ENCODE data around the gene EHF.

Gene EHF

DNA sequence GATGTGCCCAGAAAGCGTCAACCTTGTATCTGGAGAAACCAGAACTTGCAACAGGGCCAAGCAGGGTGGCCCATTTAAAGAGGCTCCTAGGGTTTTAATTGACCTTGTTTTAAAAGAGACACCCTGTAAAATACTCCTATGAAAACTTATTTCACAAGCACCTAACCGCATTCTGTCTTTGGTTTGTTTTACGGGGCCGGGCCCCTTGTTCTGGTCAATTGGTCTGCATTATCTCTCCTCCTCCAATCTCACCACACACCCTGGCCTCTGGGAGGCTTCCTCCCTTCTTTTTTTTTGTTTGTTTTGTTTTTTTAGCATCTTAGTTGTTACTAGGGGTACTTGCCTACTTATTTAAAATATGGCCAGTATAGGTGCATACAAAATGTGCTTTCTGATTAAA is 4.7 kb downstream of the EHF start:
- no peak for DNase-seq (ENCODE audit: low spot score)

DNA sequence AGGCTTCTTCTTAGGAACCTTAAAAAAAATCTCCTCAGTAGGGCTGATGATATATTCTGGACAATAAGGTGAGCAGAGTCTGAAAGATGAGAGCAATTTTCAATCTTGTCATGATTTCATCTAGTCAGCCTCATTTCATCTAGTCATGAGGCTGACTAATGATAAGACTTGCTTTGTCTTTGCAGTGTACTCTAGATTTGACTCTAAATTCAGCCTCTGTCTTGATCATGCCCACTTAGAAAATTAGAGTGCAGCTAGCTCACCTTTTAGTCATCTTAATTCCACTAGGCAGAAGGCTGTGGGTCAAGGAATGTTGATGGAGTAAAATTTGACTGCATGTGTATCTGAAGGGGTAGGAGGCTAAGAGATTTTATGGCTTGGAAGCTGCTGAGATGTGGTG is 5.5 kb downstream of the EHF start:
- DNase-seq (ENCODE audit: low spot score), result no peak

DNA sequence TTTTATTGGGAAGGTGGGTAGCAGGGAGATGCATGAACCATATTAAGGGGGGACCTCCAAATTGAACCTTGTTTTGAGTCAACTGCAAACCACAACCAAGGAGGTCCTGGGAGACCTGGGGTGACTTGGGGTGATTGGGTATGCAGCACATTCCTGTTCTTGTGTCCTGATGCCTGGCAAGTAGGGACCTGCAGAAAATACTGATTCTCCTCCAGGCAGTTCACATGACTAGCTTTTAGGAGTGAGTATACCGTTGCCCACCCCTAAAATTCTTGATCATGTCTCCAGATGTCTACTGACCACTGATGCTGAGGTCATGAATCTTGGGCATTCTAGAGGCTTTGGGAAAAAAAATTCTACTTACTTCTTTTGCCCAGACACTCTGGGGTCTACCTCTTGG is 6.3 kb downstream of the EHF start:
- no peak for DNase-seq (ENCODE audit: low spot score)

DNA sequence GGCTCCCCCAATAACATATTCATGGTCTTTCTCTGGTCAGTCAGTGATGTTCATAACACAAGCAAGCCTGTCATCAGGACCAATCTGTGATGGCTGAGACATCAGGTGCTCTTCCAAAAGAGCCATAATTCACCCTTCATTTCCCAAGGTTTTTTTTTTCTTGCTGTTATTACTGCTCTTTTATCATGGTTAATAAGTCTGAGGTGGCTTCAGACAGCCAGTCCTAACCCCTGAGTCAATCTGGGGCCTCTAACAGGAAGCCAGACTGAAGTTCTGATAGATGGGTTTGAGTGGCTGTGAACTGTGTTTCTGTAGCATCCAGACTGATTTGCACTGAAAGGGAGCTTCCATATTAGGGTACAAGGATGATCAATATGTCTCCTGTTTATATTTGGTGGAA is 8.8 kb downstream of the EHF start:
- no peak for DNase-seq (ENCODE audit: low spot score)

DNA sequence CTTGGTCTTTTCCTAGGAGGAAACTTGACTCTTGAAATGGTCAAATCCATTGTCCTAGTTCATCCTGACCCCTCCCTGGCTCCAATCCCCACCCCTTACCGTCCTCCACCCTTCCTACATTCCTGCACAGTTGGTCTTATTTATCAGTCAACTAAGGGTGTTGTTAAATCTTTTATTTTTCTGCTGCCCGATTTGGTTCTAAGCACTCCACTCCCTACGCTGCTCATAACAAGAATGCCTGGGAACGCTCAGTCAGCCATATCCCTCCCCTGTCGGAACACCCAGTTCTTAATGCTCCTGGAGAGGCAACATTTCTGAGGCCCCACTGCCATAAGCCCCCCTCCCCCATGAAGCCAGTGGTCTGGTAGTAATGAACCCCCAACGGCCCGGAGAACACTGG is 9.7 kb downstream of the EHF start:
- DNase-seq (ENCODE audit: low spot score), result no peak

DNA sequence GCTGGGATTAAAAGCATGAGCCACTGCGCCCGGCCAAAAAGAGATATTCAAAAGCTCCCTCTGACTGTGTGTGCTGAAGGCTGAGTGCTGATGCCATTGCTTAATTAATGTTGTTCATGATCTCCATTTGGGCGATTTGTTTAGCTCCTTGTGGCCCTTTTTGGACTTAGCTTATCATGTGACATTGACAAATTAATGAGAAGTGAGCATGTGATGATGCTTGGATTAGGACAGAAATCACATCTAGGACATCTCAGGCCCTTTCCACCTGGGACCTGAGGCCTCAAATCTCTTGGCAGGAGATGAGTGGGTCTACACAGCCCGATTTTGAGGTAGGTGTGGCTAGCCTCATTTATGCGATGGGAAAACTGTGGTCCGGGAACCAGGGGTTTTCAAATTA is 10.4 kb downstream of the EHF start:
- DNase-seq (ENCODE audit: low spot score), result no peak

DNA sequence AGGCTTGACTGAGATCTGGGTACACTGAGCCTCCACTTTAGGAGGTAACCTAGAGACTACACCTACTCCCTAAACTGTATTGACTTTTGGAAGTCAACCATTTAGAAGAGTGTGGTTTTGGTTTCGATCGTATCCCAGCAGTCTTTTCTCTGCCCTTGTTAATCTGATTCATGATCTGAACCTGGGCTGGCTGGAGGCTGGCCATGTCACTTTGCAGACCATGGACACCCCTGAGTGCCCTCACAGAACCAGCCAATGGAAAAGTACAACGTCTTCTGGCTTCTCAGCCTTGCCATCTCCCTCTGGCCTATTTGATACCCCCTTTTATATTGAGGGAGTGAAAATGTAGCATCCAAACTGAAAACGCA is 10.8 kb downstream of the EHF start:
- no peak for DNase-seq (ENCODE audit: low spot score)

DNA sequence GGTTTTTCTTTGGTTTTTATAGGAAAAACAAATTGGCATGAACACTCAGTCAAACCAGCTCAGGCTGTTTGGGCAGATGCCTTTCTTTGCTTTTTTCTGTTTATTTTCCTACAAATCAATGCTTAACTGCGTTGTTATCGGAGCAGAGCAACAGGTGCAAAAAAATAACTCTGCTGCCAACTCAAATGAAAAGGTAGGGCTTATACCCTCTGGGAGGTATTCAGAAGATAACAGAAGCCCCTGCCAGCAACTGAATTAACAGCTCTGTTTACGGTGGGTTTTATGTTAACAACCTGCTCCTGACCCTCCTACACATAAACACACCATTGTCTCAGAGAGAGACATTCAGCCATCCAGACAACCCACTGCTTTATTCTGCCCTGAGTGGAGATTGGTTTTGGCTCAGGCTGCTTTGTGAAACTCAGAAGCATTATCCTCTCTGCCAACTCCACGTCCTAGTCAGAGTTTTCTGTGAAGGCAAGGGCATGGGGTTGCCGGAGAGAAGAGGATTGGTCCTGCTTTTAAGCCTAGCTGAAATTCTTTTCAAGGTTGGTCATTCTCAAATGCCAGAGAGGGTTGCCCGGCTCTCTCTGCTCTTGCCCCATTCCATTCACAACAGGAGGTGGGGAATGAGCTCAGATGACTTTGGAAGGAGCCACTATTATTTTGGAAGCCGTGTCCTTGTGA is 11.4 kb downstream of the EHF start:
- DNase-seq (ENCODE audit: low spot score), result no peak

DNA sequence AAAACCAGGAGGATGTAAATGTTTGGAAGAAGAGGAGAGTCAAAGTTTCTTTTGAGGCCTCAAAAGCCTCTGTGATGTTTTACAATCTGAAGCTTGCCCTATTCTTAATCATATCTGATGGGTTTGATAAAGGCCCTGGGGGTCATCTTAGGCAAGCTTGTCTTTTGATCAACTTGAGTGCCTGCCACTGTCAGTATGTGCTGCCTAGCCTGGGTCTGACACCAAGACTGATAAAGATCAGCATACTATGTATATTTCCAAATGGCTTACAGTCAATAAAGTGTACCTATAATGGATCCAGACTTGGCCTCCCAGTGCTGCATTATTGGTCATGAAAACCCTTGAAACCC is 12.7 kb downstream of the EHF start:
- DNase-seq (ENCODE audit: low spot score), result no peak

DNA sequence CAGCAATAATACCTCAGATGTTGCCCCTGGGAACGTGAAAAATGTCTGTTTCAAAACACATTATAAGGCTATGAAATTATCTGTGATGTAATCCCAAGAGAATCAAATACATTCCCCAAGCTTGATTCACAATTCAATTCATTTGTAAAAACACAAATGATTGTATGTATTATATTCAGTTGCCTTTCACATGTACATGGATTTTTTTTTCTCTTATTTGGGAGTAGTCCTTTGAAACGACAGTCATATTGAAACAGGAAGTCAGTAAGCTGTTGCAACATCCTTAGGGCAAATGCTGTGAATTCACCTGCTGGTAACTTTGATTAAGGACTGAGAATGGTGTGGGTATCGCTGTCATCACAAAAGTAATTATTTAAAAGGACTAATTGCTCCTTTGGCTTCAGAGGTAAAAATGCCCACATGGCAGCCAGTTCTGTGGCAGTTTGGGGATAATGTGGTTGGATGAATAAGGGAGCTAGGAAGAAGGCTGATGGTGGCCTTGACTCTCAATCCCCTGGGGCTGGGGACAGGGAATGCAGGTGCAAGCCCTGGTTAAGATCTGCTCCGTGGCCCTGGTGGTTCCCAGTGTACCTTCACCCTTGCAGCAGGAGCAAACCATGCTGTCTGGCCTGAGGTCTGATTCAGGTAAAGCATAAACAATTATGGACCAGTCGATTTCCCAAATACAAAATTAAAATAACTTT is 13.2 kb downstream of the EHF start:
- DNase-seq (ENCODE audit: low spot score), result peak; percentile 74

DNA sequence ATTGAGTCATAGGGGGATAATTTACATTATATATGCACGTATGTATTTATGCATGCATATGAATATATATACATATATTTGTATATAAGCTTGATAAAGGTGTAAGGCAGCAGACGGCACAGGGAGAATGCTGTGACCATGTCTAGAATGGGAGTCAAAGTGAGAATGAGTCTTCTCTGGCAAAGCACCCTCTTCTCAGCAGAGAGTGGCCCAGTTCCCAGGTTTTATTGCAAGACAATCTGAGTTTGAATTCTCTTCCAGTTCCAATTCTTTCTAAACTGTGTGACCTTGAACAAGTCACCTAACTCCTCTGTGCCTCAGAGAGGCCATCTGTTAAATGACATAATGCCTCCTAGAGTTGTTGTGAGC is 13.8 kb downstream of the EHF start:
- no peak for DNase-seq (ENCODE audit: low spot score)

DNA sequence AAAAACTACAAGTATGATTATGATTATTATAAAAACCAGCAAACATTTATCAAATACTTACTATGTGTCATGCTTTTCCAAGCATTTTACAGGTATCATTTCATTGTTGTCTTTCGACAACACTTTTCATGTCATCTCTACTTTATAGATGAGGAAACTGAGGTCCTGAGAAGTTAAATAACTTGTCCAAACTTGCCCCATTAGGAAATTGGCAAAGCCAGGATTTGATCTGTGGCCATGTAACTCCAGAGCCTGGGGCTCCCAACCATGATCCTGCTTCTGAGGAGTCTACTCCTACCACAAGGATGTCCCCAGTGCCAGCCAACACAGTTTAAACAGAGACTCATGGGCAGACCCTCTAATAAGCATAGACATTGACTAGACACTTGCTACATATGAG is 15.2 kb downstream of the EHF start:
- DNase-seq (ENCODE audit: low spot score), result no peak

DNA sequence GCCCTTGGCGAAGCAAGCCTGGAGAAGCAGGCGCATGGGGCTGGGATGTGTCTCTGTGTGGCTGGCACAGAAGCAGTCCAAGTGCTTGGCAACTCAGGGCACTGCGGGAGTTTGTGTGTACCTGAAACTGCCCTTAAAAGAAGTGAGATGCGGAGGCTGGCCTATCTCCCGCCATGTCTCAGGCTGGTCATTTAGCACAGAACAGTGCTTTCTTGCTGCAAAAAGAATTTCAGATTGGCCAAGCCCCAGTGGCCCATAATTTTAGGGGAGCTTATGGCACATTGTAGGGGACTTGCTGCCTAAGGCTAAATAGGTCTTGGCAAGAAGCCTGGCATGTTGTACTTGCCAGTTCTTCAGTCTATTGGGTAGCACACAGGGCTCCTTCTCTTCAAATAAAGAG is 16.4 kb downstream of the EHF start:
- DNase-seq (ENCODE audit: low spot score), result no peak

DNA sequence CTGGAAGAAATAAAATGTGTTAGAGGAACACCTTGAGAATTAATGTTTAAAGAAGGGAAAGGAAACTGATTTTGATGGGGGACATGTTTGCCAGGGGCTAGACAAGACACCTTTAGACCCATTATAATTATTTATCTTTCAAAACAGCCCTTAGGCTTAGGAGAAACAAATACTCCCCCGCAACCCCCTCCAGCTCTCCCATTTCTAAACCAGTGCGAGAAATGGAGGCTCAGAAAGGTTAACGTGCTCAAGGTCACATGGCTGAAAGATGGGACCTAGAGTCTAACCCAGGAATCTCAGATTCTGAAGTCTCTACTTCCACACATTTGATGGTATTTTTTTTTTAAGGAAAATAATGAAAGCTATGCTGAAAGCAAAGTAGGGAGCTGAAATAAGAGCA is 18.0 kb downstream of the EHF start:
- DNase-seq (ENCODE audit: low spot score), result no peak

DNA sequence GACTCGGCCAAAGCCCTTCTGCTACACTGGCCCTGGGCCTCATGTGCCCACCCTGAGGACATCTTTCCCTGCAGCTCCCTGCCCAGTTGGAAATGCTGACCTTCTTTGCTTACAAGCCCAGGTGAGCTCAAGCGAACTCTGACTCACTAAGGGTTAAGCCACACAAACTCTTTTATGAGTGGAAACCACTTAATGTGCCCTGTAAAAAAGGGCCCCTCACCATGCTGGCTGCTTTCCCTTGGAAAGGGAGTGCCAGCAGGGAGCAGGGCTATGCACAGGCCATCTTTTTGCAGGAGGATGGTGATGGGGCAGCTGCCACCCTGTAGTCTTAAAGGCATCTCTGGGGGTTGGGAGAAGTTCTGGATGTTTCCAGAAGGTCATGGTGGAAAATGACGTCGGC is 18.7 kb downstream of the EHF start:
- DNase-seq (ENCODE audit: low spot score), result no peak

DNA sequence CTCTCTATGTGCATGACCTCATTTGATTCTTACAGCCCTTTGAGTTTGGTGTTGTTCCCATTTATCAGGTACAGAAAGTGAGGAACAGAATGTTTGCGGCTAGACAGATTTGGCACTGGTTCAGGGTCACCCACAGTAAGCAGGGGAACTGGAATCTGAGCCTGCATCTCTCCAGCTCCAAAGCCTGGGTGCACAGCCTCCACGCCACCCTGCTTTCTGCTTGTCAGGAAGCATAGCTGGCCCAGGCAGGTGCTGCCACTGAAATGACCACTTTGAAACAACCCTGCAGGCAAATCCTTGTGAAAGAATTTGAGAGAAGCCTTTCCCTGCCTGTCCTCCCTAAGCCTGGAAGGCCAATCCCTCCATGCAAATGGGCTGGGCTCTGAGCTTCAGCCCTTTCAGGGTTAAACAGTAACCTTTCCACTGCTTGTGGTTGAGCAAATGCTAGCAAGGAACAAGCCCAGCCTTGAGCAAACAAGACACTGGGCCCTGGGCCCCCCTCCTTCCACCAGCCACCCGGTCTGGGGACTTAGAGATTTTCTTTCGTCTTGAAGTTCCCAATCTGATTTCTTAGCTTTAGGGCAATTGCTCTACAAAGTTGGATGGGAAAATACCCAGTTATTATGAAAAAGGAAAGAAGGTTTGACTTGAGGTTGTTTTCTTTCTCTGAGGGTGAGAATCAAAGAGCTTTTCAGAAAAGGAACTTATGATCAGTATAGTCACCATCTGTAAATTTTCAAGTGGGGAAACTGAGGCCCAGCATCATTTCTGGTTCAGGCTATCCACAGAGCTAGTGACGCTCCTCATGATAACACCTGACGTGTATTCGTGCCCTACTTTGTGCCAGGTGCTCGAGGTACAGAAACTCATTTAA is 19.4 kb downstream of the EHF start:
- DNase-seq (ENCODE audit: low spot score), result no peak

DNA sequence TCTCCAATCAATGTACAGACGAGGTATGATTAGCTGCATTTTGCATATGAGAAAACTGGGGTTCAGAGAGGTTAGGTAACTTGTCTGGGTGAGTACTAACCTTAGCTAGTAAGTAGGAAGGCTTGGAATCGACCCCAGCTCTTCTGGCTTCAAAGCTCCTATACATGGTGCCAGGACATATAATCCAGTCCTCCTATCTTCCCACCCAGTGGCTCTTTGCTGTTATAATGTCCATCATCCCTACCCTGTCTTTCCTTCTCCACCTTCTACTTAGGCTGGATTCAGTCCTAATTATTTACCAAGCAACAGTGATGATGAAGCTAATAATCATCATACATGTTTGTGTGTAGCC is 20.0 kb downstream of the EHF start:
- DNase-seq (ENCODE audit: low spot score), result no peak

DNA sequence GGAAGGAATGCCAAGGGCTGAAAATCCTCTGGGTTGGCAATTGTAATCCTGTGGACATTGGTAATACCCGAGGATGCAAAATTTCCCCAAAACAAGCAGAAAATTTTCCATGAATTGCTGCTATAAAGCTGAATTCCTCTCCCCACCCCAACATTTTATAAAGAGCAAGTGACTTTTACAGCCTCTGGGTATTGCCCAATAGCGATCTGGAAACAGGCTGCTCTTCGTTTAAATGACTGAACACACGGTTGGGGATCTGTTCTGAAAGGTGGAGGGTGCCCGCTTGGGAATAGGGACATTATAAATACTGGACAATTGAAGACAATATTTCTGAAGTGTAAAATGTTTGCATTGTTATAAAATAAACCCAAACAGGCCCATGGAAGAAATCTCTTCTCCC is 20.6 kb downstream of the EHF start:
- DNase-seq (ENCODE audit: low spot score), result no peak

DNA sequence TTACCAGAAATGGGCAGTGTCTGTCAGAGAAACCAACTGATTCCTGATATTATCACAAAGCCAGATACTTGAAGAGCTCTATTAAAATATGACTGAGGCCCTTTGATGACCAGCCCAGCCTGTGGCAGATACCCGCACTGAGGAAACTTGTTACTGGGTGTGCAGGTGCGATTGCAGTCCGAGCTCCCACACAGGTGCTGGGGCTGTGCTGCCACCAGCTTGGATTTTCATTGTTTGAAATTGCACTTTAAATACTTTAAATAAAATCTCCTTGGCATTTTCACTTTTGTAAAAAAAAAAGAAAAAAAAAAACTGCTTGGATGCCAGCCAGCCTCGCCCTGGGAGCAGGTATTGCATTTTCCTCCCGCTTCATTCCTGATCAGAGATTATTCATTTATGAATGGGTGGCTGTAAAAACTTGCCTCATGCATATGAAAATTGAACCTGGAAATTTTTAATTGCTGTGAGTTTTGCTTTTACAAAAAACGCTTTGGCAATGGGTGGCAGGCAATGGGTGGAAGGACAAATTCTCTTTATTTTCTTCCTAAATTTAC is 21.2 kb downstream of the EHF start:
- no peak for DNase-seq (ENCODE audit: low spot score)

DNA sequence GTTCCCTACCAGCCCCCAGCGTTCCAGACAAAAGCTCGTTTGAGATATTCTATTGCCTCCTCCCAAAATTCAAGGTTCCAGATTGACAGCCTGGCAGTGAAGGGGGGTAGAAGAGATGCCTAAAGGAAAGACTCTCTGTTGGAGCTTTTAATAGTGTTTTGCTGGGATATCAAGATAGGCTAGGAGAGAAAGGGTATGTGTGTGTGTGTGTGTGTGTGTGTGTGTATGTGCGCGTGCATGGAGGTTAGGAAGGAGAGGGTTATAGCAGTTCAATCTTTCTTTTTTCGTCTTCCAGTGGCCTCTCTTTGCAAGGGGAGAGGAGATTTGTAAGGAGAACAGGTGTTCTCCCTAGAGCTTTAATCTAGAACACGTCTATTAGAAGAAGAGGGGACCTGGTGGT is 22.0 kb downstream of the EHF start:
- no peak for DNase-seq (ENCODE audit: low spot score)

DNA sequence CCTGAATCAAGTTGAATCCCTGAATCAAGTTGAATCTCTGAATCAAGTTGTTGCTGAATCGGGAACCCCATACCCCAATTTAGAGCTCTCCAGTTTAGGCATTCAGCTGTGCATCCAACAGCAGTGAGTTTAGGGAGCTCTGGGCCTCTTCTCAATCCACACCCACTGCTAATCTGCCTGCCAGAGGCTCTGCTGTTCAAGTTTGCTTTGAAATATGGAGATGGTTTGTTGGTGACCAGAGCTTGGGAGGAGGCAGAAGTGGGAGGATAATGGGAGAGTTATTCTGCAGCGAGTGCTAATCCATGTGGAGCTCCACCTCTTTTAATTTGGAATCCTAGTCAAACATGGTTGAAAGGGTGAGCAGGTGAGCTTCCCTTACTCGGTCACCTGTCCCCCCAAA is 22.4 kb downstream of the EHF start:
- no peak for DNase-seq (ENCODE audit: low spot score)

DNA sequence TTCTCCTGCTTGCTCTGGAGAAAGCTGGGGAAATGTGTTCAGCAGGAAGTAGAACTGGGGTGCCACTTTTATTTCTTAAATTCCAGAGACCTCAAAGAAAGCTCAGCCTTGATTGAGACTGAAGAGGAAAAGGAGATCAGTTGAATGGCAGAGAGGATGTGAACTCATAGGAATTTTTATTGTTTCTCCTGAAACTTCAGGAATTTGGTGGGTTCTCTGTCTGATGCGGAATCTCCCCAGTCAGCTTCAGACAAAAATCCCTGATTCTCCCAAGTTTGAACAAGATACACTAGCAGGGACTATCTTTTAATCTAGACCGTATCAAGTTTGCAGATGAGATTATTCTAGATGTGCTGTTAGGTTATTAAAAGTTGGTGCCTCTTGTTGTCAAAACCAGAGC is 23.0 kb downstream of the EHF start:
- DNase-seq (ENCODE audit: low spot score), result no peak

DNA sequence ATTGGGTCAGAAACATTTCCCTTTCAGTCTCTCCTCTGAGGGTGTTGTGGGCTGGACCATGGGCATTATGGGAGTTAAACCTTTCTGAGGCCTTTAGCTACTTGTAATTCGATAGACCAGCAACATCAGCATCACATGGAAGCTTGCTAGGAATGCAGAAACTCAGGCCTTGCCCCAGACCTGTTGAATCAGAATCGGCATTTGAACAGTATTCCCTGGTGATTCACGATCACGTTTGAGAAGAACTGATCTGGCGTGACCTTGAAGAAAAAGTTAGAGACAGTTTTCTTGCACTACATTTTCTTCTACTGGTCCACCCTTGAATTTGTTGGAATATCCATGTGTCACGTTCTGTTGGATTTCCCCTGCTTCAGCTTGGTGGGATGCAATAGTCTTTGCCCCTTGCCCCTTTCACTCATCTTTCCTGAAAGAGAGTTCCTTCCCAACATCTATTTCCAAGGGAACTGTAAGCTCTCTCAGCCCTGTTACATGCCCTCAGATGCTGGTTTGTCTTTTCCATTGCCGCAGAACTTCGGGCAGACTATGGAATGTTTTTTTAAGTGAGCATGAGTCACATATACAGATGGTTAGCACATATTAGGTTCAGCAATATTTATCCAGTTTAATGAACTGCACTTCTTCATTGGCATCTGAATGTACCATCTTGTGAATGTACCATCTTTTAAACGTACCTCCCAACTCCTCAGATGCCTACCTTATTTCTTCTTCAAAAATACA is 23.9 kb downstream of the EHF start:
- no peak for DNase-seq (ENCODE audit: low spot score)

Measured in NAMALWA (cell line).